ENCODE results near the gene SUB1.
"Not testable (repeated sequence)": the region's sequence is repeated elsewhere in the genome, so short reads cannot be mapped to it uniquely, and the experiment has no call there.

The SUB1 gene

DNA sequence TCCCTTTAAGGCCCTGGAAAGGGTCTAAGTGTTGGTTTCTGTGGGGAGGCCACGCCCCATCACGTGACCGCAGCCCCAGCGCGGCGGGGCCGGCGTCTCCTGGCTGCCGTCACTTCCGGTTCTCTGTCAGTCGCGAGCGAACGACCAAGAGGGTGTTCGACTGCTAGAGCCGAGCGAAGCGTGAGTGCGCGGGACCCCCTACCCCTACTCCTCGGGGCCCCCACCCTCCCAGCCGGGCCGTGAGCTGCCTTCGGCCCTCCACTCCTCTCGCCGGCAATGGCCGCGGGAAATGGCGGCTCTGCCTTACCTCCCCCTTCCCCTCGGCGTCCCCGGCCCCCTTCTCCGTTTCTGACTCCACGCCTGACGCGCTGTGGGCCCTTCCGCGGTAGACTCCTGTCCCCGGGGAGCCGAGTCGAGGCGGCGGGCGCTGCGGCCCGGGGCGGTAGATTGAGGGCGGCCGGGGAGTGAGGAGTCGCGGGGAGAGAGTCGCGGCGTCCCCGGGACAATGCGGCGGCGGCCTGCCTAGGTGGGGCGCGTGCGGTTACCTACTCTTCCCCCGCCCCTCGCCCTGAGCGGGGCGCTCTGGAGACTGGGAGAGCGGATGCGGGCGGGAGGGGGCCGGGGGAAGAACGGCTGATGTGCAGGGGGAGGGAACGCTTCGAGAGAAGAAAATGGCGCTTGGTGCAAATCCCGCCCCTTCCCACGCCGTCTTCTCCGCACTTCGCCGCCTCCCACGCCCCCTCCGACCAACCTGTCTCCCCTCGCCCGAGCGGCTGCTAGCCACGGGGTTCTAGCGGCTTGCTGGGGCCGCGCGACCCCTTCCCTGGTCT, at the start of gene SUB1:
SUB1 (plus strand) TSS at position 112 of the 830 bp plus-strand sequence. CDS start 2,956 bp downstream, outside the sequence.
- DNase-seq (ENCODE audit: low read depth): peak; percentile 73

DNA sequence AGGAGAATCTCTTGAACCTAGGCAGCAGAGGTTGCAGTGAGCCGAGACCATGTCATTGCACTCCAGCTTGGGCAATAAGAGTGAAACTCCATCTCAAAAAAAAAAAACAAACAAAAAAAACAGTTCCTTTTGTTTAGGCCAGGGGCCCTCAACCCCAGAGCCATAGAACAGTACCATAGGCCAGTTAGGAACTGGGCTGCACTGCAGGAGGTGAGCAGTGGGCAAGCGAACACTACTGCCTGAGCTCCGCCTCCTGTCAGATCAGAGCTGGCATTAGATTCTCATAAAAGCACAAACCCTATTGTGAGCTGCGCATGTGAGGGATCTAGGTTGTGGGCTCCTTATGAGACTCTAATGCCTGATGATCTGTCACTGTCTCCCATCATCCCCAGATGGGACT, 49.1 kb upstream of the SUB1 start:
- H3K4me3 ChIP-seq (ENCODE audit: low read depth, low read length): no peak overlapping the region
- no peak for DNase-seq (ENCODE audit: low read depth)

More for the DNA sequence above, at the start of gene SUB1:
- peak within 1 kb of the TSS; percentile 88 for H3K4me3 ChIP-seq (ENCODE audit: low read depth, low read length)

GRCh38 chr5:32537437-32538029, 47.8 kb upstream of the SUB1 start:
- DNase-seq (ENCODE audit: low read depth): peak; percentile 38
- H3K4me3 ChIP-seq (ENCODE audit: low read depth, low read length): not testable (repeated sequence)

DNA sequence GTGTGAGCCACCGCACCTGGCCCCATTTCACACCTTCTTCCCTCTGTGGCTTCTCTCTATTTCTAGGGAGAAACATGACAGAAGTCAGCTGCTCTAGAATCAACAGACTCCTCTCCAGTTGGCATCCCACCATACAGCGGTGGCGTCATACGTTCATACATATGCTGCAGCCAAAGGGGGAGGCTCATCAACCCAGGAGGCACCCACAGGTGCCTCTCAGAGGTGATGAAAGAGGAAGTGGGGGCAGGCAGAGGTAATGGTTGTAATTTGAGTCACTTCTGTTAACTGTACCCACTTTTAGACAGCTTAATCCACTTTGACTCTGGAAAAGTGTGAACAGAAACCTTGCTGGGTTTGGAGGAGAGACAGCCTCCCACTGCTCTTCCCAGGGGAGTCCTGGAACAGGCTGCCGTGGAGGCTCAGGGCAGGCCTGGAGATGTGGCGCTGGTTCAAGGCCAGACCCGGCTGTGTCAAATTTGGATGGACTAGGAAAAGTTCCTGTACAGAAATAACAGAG, 47.3 kb upstream of the SUB1 start:
- DNase-seq (ENCODE audit: low read depth): no peak
- no peak overlapping the region for H3K4me3 ChIP-seq (ENCODE audit: low read depth, low read length)

GRCh38 chr5:32539981-32540845, 45.1 kb upstream of the SUB1 start:
- DNase-seq (ENCODE audit: low read depth): no peak
- H3K4me3 ChIP-seq (ENCODE audit: low read depth, low read length): no peak overlapping the region

- DNase-seq (ENCODE audit: low read depth): no peak
- no peak overlapping the region for H3K4me3 ChIP-seq (ENCODE audit: low read depth, low read length)
Measured at GRCh38 chr5:32541241-32541640, 44.1 kb upstream of the SUB1 start.

- peak; percentile 49 for DNase-seq (ENCODE audit: low read depth)
- no peak overlapping the region for H3K4me3 ChIP-seq (ENCODE audit: low read depth, low read length)
Measured at GRCh38 chr5:32542216-32543059, 42.9 kb upstream of the SUB1 start.

DNA sequence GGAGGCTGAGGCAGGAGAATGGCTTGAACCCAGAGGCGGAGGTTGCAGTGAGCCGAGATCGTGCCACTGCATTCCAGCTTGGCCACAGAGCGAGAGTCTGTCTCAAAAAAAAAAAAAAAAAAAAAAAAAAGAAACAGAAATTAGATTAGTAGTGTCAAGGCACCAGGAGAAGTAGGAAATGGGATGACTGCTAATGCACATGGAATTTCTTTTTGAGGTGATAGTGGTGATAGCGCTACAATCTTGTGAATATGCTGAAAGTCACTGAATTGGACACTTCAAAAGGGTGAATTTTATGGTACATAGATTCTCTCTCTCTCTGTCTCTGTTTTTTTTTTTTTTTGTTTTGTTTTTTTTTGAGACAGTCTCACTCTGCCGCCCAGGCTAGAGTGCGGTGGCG, 42.1 kb upstream of the SUB1 start:
- no peak overlapping the region for H3K4me3 ChIP-seq (ENCODE audit: low read depth, low read length)
- no peak for DNase-seq (ENCODE audit: low read depth)

GRCh38 chr5:32545102-32545800, 40.1 kb upstream of the SUB1 start:
- no peak overlapping the region for H3K4me3 ChIP-seq (ENCODE audit: low read depth, low read length)
- DNase-seq (ENCODE audit: low read depth): no peak

DNA sequence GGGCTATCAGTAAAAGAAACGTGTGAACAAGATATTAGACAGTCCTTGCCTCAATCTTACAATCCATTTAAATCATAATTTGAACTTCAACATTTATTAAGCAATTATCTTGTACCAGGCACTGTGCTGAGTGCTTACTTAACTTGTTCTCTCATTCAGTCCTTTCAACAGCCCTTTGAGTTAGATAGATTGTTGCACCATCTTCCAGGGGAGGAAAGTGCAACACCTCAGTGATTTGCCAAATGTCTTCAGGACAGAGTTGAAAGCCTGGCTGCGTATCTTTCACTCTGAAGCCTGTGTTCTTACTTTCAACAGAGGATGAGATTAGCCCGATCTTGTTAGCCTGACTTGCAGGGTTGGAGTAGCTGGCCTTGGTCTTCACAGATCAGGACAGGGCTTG, 34.2 kb upstream of the SUB1 start:
- DNase-seq (ENCODE audit: low read depth): no peak
- H3K4me3 ChIP-seq (ENCODE audit: low read depth, low read length): no peak overlapping the region

DNA sequence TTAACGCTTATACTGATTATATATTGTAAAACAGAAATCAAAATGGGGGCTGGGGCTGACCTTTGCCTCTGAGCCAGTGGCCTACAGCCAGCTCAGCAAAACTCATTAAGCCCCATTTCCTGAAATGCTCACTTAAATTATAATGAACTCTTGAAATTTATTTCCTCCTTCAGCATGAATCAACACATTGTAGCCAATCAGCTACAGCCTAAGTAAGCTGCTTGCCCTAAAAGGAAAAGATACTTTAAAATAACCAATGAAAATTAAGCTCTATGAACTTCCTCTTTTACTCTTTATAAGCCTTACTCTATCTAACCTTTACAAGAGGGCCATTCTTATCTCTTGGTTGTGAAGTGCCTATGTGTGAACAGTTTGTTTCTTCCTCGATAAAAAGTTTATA, 33.5 kb upstream of the SUB1 start:
- H3K4me3 ChIP-seq (ENCODE audit: low read depth, low read length): no peak overlapping the region
- DNase-seq (ENCODE audit: low read depth): no peak

DNA sequence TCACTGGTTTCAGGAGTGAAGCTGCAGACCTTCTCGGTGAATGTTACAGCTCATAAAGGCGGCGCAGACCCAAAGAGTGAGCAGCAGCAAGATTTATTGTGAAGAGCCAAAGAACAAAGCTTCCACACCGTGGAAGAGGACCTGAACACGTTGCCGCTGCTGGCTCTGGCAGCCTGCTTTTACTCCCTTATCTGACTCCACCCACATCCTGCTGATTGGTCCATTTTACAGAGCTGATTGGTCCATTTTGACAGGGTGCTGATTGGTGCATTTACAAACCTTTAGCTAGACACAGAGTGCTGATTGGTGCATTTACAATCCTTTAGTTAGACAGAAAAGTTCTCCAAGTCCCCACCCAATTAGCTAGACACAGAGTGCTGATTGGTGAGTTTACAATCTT, 32.9 kb upstream of the SUB1 start:
- DNase-seq (ENCODE audit: low read depth); H3K4me3 ChIP-seq (ENCODE audit: low read depth, low read length): not testable (repeated sequence)

DNA sequence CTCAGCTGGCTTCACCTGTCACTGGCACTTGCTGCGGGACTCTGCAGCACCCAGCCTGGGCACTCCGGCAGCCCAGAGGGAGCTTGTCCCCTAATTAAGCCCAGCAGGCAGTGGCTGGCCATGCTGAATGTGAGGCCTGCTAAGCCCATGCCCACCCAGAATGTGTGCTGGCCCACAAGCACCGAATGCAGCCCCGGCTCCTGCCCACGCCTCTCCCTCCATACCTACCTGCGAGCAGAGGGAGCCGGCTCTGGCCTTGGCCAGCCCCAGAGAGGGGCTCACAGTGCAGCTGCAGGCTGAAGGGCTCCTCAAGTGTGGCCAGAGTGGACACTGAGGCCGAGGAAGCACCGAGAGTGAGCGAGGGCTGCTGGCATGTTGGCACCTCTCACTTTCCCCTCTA, 32.4 kb upstream of the SUB1 start:
- DNase-seq (ENCODE audit: low read depth): no peak
- no peak overlapping the region for H3K4me3 ChIP-seq (ENCODE audit: low read depth, low read length)

GRCh38 chr5:32554181-32554780, 31.1 kb upstream of the SUB1 start:
- not testable (repeated sequence) for H3K4me3 ChIP-seq (ENCODE audit: low read depth, low read length); DNase-seq (ENCODE audit: low read depth)

DNA sequence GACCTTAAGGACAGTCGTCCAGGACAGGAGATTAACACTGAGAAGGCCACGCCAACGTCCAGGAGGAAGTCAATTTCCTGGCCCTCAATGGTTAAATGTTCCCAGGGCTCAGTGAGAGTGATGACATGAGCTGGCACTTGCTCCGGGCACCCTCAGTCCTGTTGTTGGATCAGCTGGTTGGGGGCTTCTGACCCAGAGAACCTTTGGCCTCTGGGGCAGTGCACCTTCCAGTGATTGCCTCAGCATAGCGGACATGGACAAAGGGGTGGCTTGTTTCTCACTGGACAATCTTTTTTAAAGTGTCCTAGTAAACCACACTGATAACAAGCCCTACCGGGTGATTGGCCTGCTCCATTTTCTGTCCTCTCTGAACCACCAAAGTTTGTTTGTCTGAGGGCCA, 28.8 kb upstream of the SUB1 start:
- not testable (repeated sequence) for H3K4me3 ChIP-seq (ENCODE audit: low read depth, low read length); DNase-seq (ENCODE audit: low read depth)

DNA sequence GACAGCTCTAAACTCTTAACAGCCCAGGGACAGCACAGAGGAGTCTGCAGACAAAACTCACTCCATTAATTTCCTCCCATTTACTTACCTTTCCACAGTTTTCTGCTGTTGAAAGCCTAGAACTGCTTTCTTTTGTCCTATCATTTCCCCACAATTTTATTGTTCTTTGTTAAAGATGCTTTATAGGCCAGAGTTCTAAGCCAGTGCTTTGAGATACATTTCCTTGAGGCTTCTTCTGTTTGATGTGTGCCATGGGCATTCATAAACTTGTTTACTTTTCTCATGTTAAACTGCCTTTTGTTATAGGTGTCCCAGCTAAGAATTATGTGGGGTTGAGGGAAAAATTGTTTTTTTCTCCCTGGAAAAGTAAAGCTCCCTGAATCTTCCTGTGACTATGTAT, 25.9 kb upstream of the SUB1 start:
- DNase-seq (ENCODE audit: low read depth): no peak
- no peak overlapping the region for H3K4me3 ChIP-seq (ENCODE audit: low read depth, low read length)

- DNase-seq (ENCODE audit: low read depth): no peak
- no peak overlapping the region for H3K4me3 ChIP-seq (ENCODE audit: low read depth, low read length)
Measured at GRCh38 chr5:32559921-32560320, 25.4 kb upstream of the SUB1 start.

- no peak for DNase-seq (ENCODE audit: low read depth)
Measured at GRCh38 chr5:32562056-32562455, 23.3 kb upstream of the SUB1 start.

More at GRCh38 chr5:32562056-32562455, 23.3 kb upstream of the SUB1 start:
- no peak overlapping the region for H3K4me3 ChIP-seq (ENCODE audit: low read depth, low read length)
